Astrocyte (in vitro differentiated cells and primary cell): ENCODE measurements around the gene NLRP9.

Source experiments
- CTCF ChIP-seq: IDR thresholded peaks from 2 replicates; pipeline ENCODE4 v1.5.1; 2011; ENCODE audit warnings: low read depth, mild to moderate bottlenecking, inconsistent platforms, low read length, moderate library complexity; ENCODE audit not compliant: insufficient read depth
- EZH2 ChIP-seq: IDR thresholded peaks from 2 replicates; pipeline ENCODE4 v1.6.1; 2012; ENCODE audit warnings: mild to moderate bottlenecking, low read length, inconsistent platforms; ENCODE audit not compliant: insufficient read depth

- TF ChIP-seq CTCF (no peak), EZH2 (no peak)
These were observed 60.0 kb downstream of the NLRP9 start for GRCh38 chr19:55678121-55678671.
